ENCODE measurements around the gene ARL2.

GRCh38 chr11:65066315-65066714, 52.4 kb downstream of the ARL2 start:
- TF ChIP-seq CTCF (IDR thresholded peaks at IDR 0.05; ENCODE audit: insufficient read depth, low read depth, low read length) (no peak), EZH2 (IDR thresholded peaks at IDR 0.05; ENCODE audit: insufficient read depth, low read length) (no peak)

Measured in astrocyte (in vitro differentiated cells and primary cell).